B cell (primary cell): Measurements from ENCODE around the gene ADARB2. TPM values are rescaled to one million over a fixed set of nuclear protein-coding genes. Genes with fewer than 3 reads are reported as not detected.

Source experiments
- ATAC-seq: fragments of 200-7000 bp; cut with Tn5 transposase; one replicate; pipeline ENCODE4 v1.10.0; 2021; ENCODE audit warnings: low read depth, mild to moderate bottlenecking, moderate number of reproducible peaks, moderate library complexity
- CTCF ChIA-PET: fragments of 350-600 bp; sonication (Branson Sonifier 250); formaldehyde crosslinking; loops from one replicate; lab custom pipeline; 2021; ENCODE audit warnings: antibody characterized with exemption, inconsistent platforms; lab: Charles Lee
- POLR2A ChIA-PET: fragments of 350-600 bp; sonication (Branson Sonifier 250); formaldehyde crosslinking; loops from one replicate; lab custom pipeline; 2021; ENCODE audit warnings: antibody characterized with exemption; lab: Charles Lee
- DNase-seq: peaks from one replicate; pipeline ENCODE4 v3.0.0; 2013
- H2AFZ ChIP-seq: 2 replicates; pipeline ENCODE4 v1.6.1; 2012; ENCODE audit warnings: mild to moderate bottlenecking, low read depth, low read length; ENCODE audit not compliant: insufficient read depth, poor library complexity, severe bottlenecking
- H3K27ac ChIP-seq, 2 donors: 1 replicate in 1 of 2; 2 replicates in 1 of 2; pipeline ENCODE4 v1.5.1; 2012 to 2013; ENCODE audit warnings: low read length in 2 of 2, mild to moderate bottlenecking in 2 of 2, moderate library complexity in 1 of 2
- H3K27me3 ChIP-seq, 4 experiments: fragments of 200-600 bp in 1 of 4; sonication (generic) in 1 of 4; replicated peaks in 1 of 4; 1 replicate in 2 of 4; 2 replicates in 2 of 4; pipeline versions ENCODE4 v1.6.1 to v1.7.0; 2013 to 2016; ENCODE audit warnings: low read length in 3 of 4, mild to moderate bottlenecking in 2 of 4, mixed read lengths in 1 of 4, moderate library complexity in 1 of 4; ENCODE audit not compliant: insufficient read depth in 4 of 4, control insufficient read depth in 3 of 4; ENCODE audit errors: control extremely low read depth in 1 of 4
- H3K36me3 ChIP-seq, 2 experiments: replicated peaks in 1 of 2; 1 replicate in 1 of 2; 2 replicates in 1 of 2; pipeline versions ENCODE4 v1.6.1 to v1.7.1; 2013; ENCODE audit warnings: low read length in 1 of 2; ENCODE audit not compliant: insufficient read depth in 2 of 2, control insufficient read depth in 1 of 2; ENCODE audit errors: control extremely low read depth in 1 of 2, extremely low read depth in 1 of 2
- H3K4me1 ChIP-seq, 2 donors: fragments of 200-600 bp in 1 of 2; sonication (generic) in 1 of 2; 1 replicate in 1 of 2; 2 replicates in 1 of 2; pipeline versions ENCODE4 v1.5.1 to v1.6.1; 2013 to 2017; ENCODE audit warnings: low read length in 2 of 2; ENCODE audit not compliant: control insufficient read depth in 2 of 2, insufficient read depth in 2 of 2
- H3K4me2 ChIP-seq: replicated peaks from 2 replicates; pipeline ENCODE3; 2012; ENCODE audit warnings: mild to moderate bottlenecking, low read depth, low read length; ENCODE audit not compliant: poor library complexity, severe bottlenecking
- H3K4me3 ChIP-seq, 5 experiments: fragments of 200-600 bp in 1 of 5; sonication (generic) in 1 of 5; 1 replicate in 3 of 5; 2 replicates in 2 of 5; pipeline versions ENCODE4 v1.5.1 to v1.7.0; 2011 to 2016; ENCODE audit warnings: low read length in 4 of 5, mild to moderate bottlenecking in 4 of 5, low read depth in 2 of 5, control low read depth in 1 of 5, moderate library complexity in 1 of 5; ENCODE audit not compliant: insufficient read depth in 1 of 5; ENCODE audit errors: control extremely low read depth in 1 of 5, extremely low read depth in 1 of 5
- H3K79me2 ChIP-seq: fragments of 200-600 bp; sonication (generic); one replicate; pipeline ENCODE4 v1.6.0; 2016; ENCODE audit warnings: low read length; ENCODE audit not compliant: control insufficient read depth, insufficient read depth
- H3K9ac ChIP-seq: fragments of 200-600 bp; sonication (generic); 2 replicates; pipeline ENCODE4 v1.6.1; 2017; ENCODE audit warnings: mild to moderate bottlenecking, low read length, moderate library complexity
- H3K9me3 ChIP-seq, 3 donors: one replicate each; pipeline versions ENCODE4 v1.6.1 to v1.7.1; 2013; ENCODE audit warnings: low read length in 2 of 3; ENCODE audit not compliant: control insufficient read depth in 2 of 3, insufficient read depth in 1 of 3; ENCODE audit errors: control extremely low read depth in 1 of 3
- H4K20me1 ChIP-seq: 2 replicates; pipeline ENCODE4 v1.6.0; 2012; ENCODE audit warnings: mild to moderate bottlenecking, low read length; ENCODE audit not compliant: insufficient read depth, control insufficient read depth, poor library complexity, severe bottlenecking
- H3K27ac Mint-ChIP-seq: one replicate; pipeline ENCODE4 v1.8.0; 2021; ENCODE audit warnings: mixed read lengths
- H3K27me3 Mint-ChIP-seq: one replicate; pipeline ENCODE4 v1.8.0; 2021; ENCODE audit warnings: mixed read lengths
- H3K4me1 Mint-ChIP-seq: one replicate; pipeline ENCODE4 v1.8.0; 2021; ENCODE audit warnings: mixed read lengths
- H3K4me3 Mint-ChIP-seq: one replicate; pipeline ENCODE4 v1.8.0; 2021; ENCODE audit warnings: mixed read lengths
- H3K9me3 Mint-ChIP-seq: one replicate; pipeline ENCODE4 v1.8.0; 2022; ENCODE audit warnings: mixed read lengths; ENCODE audit not compliant: insufficient read depth
- EZH2 ChIP-seq: IDR thresholded peaks from 2 replicates; pipeline ENCODE4 v1.6.1; 2012; ENCODE audit warnings: borderline replicate concordance, low read depth, mild to moderate bottlenecking, moderate library complexity, low read length; ENCODE audit not compliant: insufficient read depth, poor library complexity, severe bottlenecking
- WGBS: methylation state at CpG from one replicate; pipeline ENCODE4 v1.1.5; 2013; ENCODE audit warnings: missing lambda C conversion rate; ENCODE audit not compliant: insufficient coverage; 5-methylcytosine and 5-hydroxymethylcytosine counted together
- intact Hi-C: fragments of 100-400 bp; cut with micrococcal nuclease; formaldehyde crosslinking; loops from one replicate; pipeline ENCODE4 v1.10.0; 2022
- polyA plus RNA-seq: library from polyadenylated mRNA; depleted of rRNA; stranded (reverse); fragments of >200 nt; gene quantifications from 2 replicates; pipeline ENCODE4 v1.2.3, GENCODE V29; 2012
- total RNA-seq, 2 donors: library from RNA; stranded (reverse); fragments of 120-200 nt in 1 of 2; gene quantifications; 1 replicate in 1 of 2; 2 replicates in 1 of 2; pipeline versions ENCODE4 v1.2.3 to v1.2.4, GENCODE V29; 2013 to 2022
- TF ChIP-seq, protein P1 (sequence below): fragments of 200-600 bp; IDR thresholded peaks from one replicate; pipeline ENCODE4 v1.8.0; 2022; ENCODE audit warnings: antibody characterized with exemption, mild to moderate bottlenecking

Gene ADARB2
- total and polyA plus RNA-seq, 2 donors (not counting 1 experiment from before 2014, with no cell fraction given) = 0.13 to 0.96 TPM

DNA sequence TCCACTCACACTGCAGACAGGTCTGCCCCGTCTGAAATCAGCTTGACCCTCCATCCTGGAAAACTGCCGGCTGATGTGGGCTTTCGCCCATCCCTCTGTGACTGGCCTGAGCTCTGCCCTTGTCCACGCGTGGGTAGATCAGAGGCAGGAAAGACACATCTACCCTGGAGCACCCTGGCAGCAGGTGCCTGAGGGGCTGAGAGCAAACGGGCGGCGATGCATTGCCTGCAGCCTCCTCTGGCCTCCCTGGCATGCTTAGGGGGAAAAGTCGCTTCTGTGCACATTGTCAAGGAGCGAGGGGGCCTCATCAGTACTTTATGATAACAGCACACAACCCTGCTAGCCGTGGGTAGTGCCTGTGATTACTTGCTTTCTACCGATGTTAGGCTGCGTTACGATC, 109.4 kb downstream of the ADARB2 start:
- Histone ChIP-seq H3K79me2 (no peaks in the 10 kb centered on the region), H3K9ac (no peak overlapping the region), H3K4me1 (peaks cover 0 to 6% of the 10 kb centered on the region in 2 donors), H2AFZ (no peak overlapping the region), H3K4me2 (no peak overlapping the region), H3K4me3 (no peak overlapping the region), H3K9me3 (peaks cover 0 to 14% (median 0%) of the 10 kb centered on the region in 3 donors), H3K36me3 (no peaks in the 10 kb centered on the region), H3K27me3 (peaks cover 0 to 9% (median 0%) of the 10 kb centered on the region in 4 experiments), H4K20me1 (no peaks in the 10 kb centered on the region), H3K27ac (no peak overlapping the region)
- CTCF ChIA-PET = no interaction called here
- no peak overlapping the region for H3K4me3 Mint-ChIP-seq
- TF ChIP-seq, protein P1, sequence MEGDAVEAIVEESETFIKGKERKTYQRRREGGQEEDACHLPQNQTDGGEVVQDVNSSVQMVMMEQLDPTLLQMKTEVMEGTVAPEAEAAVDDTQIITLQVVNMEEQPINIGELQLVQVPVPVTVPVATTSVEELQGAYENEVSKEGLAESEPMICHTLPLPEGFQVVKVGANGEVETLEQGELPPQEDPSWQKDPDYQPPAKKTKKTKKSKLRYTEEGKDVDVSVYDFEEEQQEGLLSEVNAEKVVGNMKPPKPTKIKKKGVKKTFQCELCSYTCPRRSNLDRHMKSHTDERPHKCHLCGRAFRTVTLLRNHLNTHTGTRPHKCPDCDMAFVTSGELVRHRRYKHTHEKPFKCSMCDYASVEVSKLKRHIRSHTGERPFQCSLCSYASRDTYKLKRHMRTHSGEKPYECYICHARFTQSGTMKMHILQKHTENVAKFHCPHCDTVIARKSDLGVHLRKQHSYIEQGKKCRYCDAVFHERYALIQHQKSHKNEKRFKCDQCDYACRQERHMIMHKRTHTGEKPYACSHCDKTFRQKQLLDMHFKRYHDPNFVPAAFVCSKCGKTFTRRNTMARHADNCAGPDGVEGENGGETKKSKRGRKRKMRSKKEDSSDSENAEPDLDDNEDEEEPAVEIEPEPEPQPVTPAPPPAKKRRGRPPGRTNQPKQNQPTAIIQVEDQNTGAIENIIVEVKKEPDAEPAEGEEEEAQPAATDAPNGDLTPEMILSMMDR = no peak
- no peak for TF ChIP-seq EZH2
- intact Hi-C loops = no loop called here
- DNase-seq = no peak
- peaks cover 25% of the 10 kb centered on the region for H3K27me3 Mint-ChIP-seq
- peaks cover 6% of the 10 kb centered on the region for H3K4me1 Mint-ChIP-seq
- ATAC-seq = no peak
- WGBS = 91% methylated on average over 10 of the region's 14 CpGs
- H3K9me3 Mint-ChIP-seq = no peaks in the 10 kb centered on the region
- POLR2A ChIA-PET = no interaction called here
- H3K27ac Mint-ChIP-seq = no peak overlapping the region

DNA sequence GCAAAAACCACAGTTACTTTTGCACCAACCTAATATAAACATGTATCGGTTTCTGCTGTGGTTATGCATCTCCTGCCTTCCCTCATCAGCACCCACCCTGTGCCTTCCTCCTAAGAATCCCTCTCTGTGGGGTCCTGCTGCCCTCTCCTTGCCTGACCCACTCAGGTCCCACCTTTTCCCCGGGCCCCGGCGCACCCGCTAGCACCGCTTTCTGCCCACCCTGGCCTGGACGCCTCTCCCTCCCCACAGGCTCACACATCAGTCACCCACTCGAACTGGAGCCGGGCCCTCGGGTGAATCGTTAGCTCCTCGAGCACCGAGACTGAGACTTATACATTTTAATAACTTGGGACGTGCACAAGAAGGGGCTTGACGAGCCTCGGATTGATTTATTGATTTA, 110.5 kb downstream of the ADARB2 start:
- H3K9me3 Mint-ChIP-seq = no peaks in the 10 kb centered on the region
- no peak for DNase-seq
- Histone ChIP-seq H4K20me1 (no peaks in the 10 kb centered on the region), H3K27ac (no peak overlapping the region), H3K4me3 (no peak overlapping the region), H3K9me3 (peaks cover 0 to 7% (median 0%) of the 10 kb centered on the region in 3 donors), H3K79me2 (no peaks in the 10 kb centered on the region), H2AFZ (no peak overlapping the region), H3K4me1 (peaks cover 0 to 6% of the 10 kb centered on the region in 2 donors), H3K36me3 (no peaks in the 10 kb centered on the region), H3K4me2 (no peak overlapping the region), H3K27me3 (peaks cover 0 to 9% (median 0%) of the 10 kb centered on the region in 4 experiments), H3K9ac (no peak overlapping the region)
- H3K4me1 Mint-ChIP-seq = peaks cover 6% of the 10 kb centered on the region
- H3K27ac Mint-ChIP-seq = no peak overlapping the region
- no peak overlapping the region for H3K4me3 Mint-ChIP-seq
- intact Hi-C loops = no loop called here
- ChIA-PET POLR2A (no interaction called here), CTCF (no interaction called here)
- WGBS = 96% methylated on average over 13 of the region's 16 CpGs
- TF ChIP-seq EZH2 = no peak
- TF ChIP-seq, protein P1 = no peak
- H3K27me3 Mint-ChIP-seq = peaks cover 24% of the 10 kb centered on the region
- ATAC-seq = no peak
